Epidermal melanocyte (primary cell): ENCODE data around the gene TAS1R3.
"Not testable (repeated sequence)": the region's sequence is repeated elsewhere in the genome, so short reads cannot be mapped to it uniquely, and the experiment has no call there.

Experiments
- DNase-seq: peaks from one replicate; pipeline ENCODE4 v3.0.0; 2011; ENCODE audit warnings: low spot score; ENCODE audit not compliant: insufficient read length

TAS1R3 gene

GRCh38 chr1:1353389-1354151 lies 22.5 kb downstream of the TAS1R3 start:
- no peak for DNase-seq

- no peak for DNase-seq
These were observed 23.5 kb downstream of the TAS1R3 start for GRCh38 chr1:1354271-1355247.

GRCh38 chr1:1355416-1355815 lies 24.3 kb downstream of the TAS1R3 start:
- no peak for DNase-seq

- DNase-seq, result no peak
These were observed 25.2 kb downstream of the TAS1R3 start for GRCh38 chr1:1356166-1356795.

GRCh38 chr1:1356796-1357401 lies 25.8 kb downstream of the TAS1R3 start:
- no peak for DNase-seq

GRCh38 chr1:1357871-1358432 lies 26.9 kb downstream of the TAS1R3 start:
- DNase-seq, result no peak

- no peak for DNase-seq
These were observed 27.6 kb downstream of the TAS1R3 start, which contains the start of gene MXRA8 for GRCh38 chr1:1358433-1359271. MXRA8 (minus strand) TSS chr1:1358555; CDS start chr1:1358504, 51 bp downstream.

- DNase-seq, result no peak
These were observed 28.2 kb downstream of the TAS1R3 start for GRCh38 chr1:1359308-1359663.

- no peak for DNase-seq
These were observed 28.8 kb downstream of the TAS1R3 start for GRCh38 chr1:1359664-1360468.

- peak; percentile 79 for DNase-seq
These were observed 29.6 kb downstream of the TAS1R3 start for GRCh38 chr1:1360506-1361169.

- no peak for DNase-seq
These were observed 30.3 kb downstream of the TAS1R3 start for GRCh38 chr1:1361233-1361981.

GRCh38 chr1:1361982-1362423 lies 30.9 kb downstream of the TAS1R3 start:
- peak; percentile 76 for DNase-seq

GRCh38 chr1:1364266-1364665 lies 33.2 kb downstream of the TAS1R3 start:
- DNase-seq, result no peak

- DNase-seq, result no peak
These were observed 35.0 kb downstream of the TAS1R3 start for GRCh38 chr1:1365875-1366698.

- no peak for DNase-seq
These were observed 35.6 kb downstream of the TAS1R3 start for GRCh38 chr1:1366699-1367066.

- DNase-seq, result no peak
These were observed 36.2 kb downstream of the TAS1R3 start for GRCh38 chr1:1367315-1367714.

- DNase-seq, result not testable (repeated sequence)
These were observed 39.0 kb downstream of the TAS1R3 start for GRCh38 chr1:1370094-1370493.
